Measurements from ENCODE around the gene POLR2H.

The POLR2H gene

GRCh38 chr3:184355261-184356040, 6.1 kb upstream of the POLR2H start:
- TF ChIP-seq, protein P1, sequence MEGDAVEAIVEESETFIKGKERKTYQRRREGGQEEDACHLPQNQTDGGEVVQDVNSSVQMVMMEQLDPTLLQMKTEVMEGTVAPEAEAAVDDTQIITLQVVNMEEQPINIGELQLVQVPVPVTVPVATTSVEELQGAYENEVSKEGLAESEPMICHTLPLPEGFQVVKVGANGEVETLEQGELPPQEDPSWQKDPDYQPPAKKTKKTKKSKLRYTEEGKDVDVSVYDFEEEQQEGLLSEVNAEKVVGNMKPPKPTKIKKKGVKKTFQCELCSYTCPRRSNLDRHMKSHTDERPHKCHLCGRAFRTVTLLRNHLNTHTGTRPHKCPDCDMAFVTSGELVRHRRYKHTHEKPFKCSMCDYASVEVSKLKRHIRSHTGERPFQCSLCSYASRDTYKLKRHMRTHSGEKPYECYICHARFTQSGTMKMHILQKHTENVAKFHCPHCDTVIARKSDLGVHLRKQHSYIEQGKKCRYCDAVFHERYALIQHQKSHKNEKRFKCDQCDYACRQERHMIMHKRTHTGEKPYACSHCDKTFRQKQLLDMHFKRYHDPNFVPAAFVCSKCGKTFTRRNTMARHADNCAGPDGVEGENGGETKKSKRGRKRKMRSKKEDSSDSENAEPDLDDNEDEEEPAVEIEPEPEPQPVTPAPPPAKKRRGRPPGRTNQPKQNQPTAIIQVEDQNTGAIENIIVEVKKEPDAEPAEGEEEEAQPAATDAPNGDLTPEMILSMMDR (IDR thresholded peaks at IDR 0.05; ENCODE audit: control insufficient read depth, insufficient read depth, low read depth, low read length, missing control alignments): no peak
- no peak overlapping the region for H3K4me3 ChIP-seq (ENCODE audit: control insufficient read depth, low read depth, low read length)
- DNase-seq (ENCODE audit: low read depth): no peak

DNA sequence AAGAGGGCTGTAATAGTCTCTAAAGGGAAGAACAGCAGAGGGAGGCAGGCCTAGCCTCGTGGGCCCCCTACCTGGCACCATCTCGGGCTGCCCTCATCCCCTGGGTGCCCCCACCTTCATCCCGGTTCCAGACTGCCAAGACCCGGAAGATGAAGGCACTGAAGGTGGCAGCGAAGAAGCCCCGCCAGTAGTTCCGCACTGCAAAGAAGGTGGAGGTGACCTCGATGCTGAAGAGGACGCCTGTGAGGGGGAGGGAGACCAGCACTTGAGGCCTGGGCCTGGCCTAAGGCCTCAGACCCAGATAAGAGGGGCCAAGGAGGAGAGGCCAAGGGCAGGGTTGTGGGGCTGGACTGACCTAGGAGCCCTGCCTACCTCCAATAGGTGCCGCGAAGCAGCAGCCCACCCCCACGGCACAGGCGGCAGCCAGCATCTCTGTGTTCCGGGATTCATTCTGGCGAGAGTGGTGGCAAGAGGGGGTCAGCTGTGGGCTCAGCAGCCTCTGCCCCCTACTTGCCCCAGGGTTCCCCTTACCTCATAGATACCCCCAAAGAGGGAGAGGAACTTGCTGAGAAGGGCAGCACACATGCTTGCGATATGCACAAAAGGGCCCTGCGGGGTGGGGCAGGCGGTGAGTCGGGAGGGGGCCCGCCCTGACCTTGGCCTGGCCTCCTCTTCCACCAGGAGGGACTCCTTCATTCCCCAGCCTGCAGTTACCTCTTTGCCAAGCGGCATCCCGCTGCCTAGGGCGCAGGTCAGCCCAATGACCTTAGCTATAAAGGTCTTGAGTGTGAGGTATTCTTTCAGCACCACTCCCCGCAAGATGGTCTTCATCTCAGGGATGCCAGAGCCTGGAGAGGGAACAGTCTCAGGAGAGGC, 4.0 kb upstream of the POLR2H start:
- TF ChIP-seq, protein P1 (IDR thresholded peaks at IDR 0.05; ENCODE audit: control insufficient read depth, insufficient read depth, low read depth, low read length, missing control alignments): no peak
- H3K4me3 ChIP-seq (ENCODE audit: control insufficient read depth, low read depth, low read length): no peak overlapping the region
- DNase-seq (ENCODE audit: low read depth): no peak

DNA sequence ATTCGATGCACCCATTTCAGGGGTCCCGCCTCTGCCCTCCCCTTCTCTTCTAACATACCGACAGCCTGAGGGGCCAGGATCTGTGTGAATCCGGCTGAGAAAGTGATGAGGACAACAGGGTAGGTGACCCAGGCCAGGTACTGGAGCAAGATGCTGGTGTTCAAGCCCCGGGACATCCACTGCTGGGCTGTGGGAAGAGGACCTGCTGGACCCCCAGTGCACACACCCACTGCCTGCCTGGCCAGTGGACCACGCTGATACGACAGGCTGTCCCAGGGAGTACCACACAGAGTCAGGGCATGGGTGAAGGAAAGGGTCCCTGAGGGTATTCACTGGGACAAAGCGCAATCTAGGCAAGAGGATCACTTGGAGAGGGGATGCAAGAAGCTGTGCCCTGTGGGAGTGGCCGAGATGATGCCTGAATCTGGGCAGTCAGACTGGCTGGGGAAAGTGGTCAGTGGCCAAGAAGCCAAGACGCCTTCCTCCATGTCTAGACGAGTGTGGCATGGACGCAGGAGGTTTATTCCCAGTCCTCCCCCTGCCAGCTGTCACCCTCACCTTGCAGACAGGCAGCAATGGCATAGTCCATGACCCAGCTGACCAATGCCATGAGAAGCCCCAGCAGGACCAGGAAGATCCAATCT, 3.3 kb upstream of the POLR2H start:
- TF ChIP-seq, protein P1 (IDR thresholded peaks at IDR 0.05; ENCODE audit: control insufficient read depth, insufficient read depth, low read depth, low read length, missing control alignments): no peak
- DNase-seq (ENCODE audit: low read depth): no peak
- H3K4me3 ChIP-seq (ENCODE audit: control insufficient read depth, low read depth, low read length): no peak overlapping the region

DNA sequence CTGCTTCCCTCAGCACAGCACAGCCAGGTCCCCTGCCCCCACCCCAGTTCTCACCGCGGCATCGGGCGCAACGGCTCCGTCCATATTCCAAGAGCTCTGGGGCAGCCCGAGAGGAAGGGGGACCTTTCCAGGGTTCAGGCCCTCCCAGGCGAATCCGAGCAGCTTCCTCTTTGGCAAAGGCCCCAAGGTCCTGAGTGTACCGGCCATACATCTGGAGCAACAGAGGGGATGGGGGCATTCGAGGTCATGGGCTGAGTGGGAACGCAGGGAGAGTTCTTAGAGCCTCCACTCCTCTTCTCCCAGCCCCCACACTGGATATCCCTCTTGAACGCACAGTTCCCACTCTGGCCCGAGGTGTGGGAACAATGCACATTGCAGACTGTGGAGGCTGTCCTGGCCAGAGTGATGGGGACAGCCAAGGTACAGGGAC, 2.6 kb upstream of the POLR2H start:
- H3K4me3 ChIP-seq (ENCODE audit: control insufficient read depth, low read depth, low read length): no peak overlapping the region
- TF ChIP-seq, protein P1 (IDR thresholded peaks at IDR 0.05; ENCODE audit: control insufficient read depth, insufficient read depth, low read depth, low read length, missing control alignments): no peak
- no peak for DNase-seq (ENCODE audit: low read depth)

GRCh38 chr3:184359610-184360009, 1.9 kb upstream of the POLR2H start:
- no peak overlapping the region for H3K4me3 ChIP-seq (ENCODE audit: control insufficient read depth, low read depth, low read length)
- no peak for DNase-seq (ENCODE audit: low read depth)
- TF ChIP-seq, protein P1 (IDR thresholded peaks at IDR 0.05; ENCODE audit: control insufficient read depth, insufficient read depth, low read depth, low read length, missing control alignments): no peak

Measured in AG09309 (cell line).